Measurements from ENCODE around the gene CLCN7.
A peak's percentile ranks its signal among the peaks of the same experiment; 100 is the strongest.

The CLCN7 gene

DNA sequence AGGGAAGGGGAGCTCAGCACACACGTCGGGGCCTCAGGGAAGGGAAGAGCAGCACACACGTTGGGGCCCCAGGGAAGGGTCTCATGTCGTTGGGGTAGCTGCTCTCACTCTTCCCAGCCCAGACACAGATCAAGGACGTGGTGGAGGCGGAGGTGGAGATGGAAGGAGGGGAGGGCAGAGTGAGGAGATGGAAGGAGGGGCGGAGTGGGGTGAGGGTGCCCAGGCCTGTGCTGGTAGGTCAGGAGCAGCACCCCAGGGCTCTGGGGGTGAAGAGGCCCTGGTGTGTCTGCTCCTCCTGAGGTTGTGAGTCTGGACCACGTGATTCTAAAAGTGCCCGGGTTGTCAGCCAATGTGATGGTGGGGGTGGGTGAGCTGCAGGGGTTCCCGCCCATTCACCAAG lies 14.9 kb downstream of the CLCN7 start:
- Mint-ChIP-seq H3K4me1 (peaks cover 4% of the 10 kb centered on the region), H3K4me3 (no peak overlapping the region), H3K27me3 (ENCODE audit: low read depth) (no peaks in the 10 kb centered on the region), H3K27ac (no peak overlapping the region), H3K9me3 (no peaks in the 10 kb centered on the region), H3K36me3 (ENCODE audit: low read depth) (peaks cover 7% of the 10 kb centered on the region)
- TF ChIP-seq, protein P1, sequence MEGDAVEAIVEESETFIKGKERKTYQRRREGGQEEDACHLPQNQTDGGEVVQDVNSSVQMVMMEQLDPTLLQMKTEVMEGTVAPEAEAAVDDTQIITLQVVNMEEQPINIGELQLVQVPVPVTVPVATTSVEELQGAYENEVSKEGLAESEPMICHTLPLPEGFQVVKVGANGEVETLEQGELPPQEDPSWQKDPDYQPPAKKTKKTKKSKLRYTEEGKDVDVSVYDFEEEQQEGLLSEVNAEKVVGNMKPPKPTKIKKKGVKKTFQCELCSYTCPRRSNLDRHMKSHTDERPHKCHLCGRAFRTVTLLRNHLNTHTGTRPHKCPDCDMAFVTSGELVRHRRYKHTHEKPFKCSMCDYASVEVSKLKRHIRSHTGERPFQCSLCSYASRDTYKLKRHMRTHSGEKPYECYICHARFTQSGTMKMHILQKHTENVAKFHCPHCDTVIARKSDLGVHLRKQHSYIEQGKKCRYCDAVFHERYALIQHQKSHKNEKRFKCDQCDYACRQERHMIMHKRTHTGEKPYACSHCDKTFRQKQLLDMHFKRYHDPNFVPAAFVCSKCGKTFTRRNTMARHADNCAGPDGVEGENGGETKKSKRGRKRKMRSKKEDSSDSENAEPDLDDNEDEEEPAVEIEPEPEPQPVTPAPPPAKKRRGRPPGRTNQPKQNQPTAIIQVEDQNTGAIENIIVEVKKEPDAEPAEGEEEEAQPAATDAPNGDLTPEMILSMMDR (IDR thresholded peaks at IDR 0.05; ENCODE audit: unreplicated experiment in 3 of 3) = no peak

DNA sequence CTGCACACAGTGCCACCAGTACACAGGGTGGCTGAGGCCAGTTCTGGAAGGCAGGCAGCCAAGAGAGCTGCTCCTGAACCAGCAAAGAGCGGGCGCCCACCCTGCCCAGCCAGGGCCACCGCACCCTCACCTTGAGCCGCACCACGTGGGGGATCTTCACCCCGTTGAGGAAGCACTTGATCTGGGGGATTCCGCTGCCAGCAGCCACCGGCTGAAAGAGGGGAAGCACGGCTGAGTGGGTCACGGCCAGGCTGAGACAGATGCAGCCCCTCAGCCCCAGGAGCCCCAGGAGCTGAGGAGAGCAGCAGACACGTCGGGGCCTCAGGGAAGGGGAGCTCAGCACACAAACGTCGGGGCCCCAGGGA lies 15.9 kb downstream of the CLCN7 start:
- Mint-ChIP-seq H3K27ac (peak overlapping the region in 1 of 3 experiments; percentile 19), H3K4me1 (peaks cover 4% of the 10 kb centered on the region)

DNA sequence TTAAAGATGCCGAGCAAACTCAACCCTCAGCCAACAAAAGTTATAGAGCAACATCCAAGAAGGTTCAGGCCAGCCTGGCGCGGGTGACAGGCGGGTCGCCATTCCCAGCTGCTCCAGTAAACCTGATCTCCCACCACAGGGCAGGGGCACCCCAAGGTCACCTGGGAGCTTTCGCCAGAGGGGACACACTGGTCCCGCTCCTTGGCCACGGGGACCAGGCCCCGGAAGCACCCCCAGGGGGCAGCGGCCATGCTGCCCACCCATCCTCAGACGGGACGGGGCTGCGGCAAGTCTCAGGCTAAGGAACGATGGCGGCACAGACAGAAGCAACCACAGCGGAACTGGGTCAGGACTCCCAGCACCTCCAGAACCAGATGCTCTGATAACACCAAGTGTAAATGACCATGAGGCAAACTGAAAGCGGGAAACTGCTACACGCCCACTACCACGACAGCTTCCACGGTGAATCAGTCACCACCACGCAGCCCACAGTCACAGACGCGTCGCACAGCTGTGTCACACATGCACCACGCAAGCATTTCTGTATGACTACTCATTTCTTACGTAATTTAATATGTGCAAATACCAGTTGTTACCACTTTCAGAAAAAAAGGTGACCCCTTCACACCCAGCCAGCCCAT lies 16.4 kb downstream of the CLCN7 start:
- TF ChIP-seq, protein P1 (IDR thresholded peaks at IDR 0.05; ENCODE audit: unreplicated experiment in 3 of 3) = no peak
- no peaks in the 10 kb centered on the region for H3K9me3 Mint-ChIP-seq
- H3K4me3 Mint-ChIP-seq = no peak overlapping the region
- H3K36me3 Mint-ChIP-seq (ENCODE audit: low read depth) = peaks cover 7% of the 10 kb centered on the region
- H3K27me3 Mint-ChIP-seq (ENCODE audit: low read depth) = no peaks in the 10 kb centered on the region
- H3K27ac Mint-ChIP-seq = peak overlapping the region in 1 of 3 experiments; percentile 19
- peaks cover 4% of the 10 kb centered on the region for H3K4me1 Mint-ChIP-seq

More for the DNA sequence above, 15.9 kb downstream of the CLCN7 start:
- H3K9me3 Mint-ChIP-seq = no peaks in the 10 kb centered on the region
- H3K4me3 Mint-ChIP-seq = no peak overlapping the region
- H3K36me3 Mint-ChIP-seq (ENCODE audit: low read depth) = peaks cover 7% of the 10 kb centered on the region
- H3K27me3 Mint-ChIP-seq (ENCODE audit: low read depth) = no peaks in the 10 kb centered on the region
- TF ChIP-seq, protein P1 (IDR thresholded peaks at IDR 0.05; ENCODE audit: unreplicated experiment in 3 of 3) = no peak

DNA sequence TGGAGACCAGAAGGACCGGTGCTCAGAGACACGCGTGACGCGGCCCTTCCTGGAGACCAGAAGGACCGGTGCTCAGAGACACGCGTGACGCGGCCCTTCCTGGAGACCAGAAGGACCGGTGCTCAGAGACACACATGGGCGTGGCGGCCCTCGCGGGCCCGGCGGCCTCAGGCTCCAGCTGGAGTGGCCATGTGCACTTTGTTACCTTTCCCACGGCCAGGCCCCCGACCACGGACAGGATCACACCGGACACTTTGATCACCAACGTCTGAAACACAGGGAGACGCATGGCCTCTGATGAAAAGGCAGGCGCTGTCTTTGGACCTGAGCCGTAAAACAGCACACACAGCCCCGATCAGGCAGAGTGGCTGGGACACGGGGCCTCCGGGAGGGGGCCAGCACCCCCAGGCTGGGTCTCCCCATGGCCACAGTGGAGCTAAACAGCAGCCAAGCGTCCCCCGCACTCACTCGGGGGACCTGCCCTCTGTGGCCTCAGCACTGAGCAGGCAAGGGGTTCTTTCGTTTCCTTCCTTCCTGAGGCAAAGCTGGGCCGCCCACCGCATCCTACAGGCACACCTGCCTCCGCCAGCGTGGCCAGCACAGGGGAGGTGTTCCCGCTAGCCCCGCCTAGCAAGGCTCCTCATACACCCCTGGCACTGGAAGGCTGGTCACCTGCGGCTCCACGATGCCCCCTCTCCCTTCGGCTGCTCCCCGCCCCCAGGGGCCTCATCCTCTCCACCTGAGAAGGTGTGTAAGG lies 17.2 kb downstream of the CLCN7 start:
- H3K27ac Mint-ChIP-seq = no peak overlapping the region
- no peaks in the 10 kb centered on the region for H3K27me3 Mint-ChIP-seq (ENCODE audit: low read depth)
- peaks cover 4% of the 10 kb centered on the region for H3K4me1 Mint-ChIP-seq
- peaks cover 4% of the 10 kb centered on the region for H3K36me3 Mint-ChIP-seq (ENCODE audit: low read depth)
- no peaks in the 10 kb centered on the region for H3K9me3 Mint-ChIP-seq
- TF ChIP-seq, protein P1 (IDR thresholded peaks at IDR 0.05; ENCODE audit: unreplicated experiment in 3 of 3) = no peak
- no peak overlapping the region for H3K4me3 Mint-ChIP-seq

DNA sequence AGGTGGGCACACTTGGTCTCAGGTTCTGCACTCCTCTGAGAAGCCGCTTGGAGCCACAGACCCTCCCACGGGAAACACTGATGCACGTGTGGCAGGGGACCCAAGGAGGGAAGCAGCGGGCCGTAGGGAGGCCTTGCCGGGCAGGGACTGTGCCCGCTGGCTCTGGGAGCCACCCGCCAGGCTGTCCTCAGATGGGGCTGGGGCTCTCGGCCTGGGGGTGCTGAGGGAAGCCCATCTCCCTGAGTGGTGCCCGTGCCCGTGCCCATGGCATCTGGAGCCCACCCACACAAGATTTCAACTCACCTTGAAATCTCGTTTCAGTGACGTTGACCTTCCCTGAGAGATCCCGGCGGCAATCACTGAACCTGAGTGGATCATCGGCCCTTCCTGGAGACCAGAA lies 17.9 kb downstream of the CLCN7 start:
- Mint-ChIP-seq H3K4me1 (peaks cover 4% of the 10 kb centered on the region), H3K27ac (no peak overlapping the region), H3K27me3 (ENCODE audit: low read depth) (no peaks in the 10 kb centered on the region), H3K4me3 (no peak overlapping the region), H3K9me3 (no peaks in the 10 kb centered on the region), H3K36me3 (ENCODE audit: low read depth) (peaks cover 7% of the 10 kb centered on the region)
- TF ChIP-seq, protein P1 (IDR thresholded peaks at IDR 0.05; ENCODE audit: unreplicated experiment in 3 of 3) = no peak

Data from nephron (organoid).